A549 treated with GW870086 at 1 μM for 4 hours (cell line): ENCODE results near the gene H2BK1. TPM values are rescaled to one million over a fixed set of nuclear protein-coding genes. Genes with fewer than 3 reads are reported as not detected.

ENCODE experiments used
- total RNA-seq: library from RNA; stranded (reverse); fragments of 200-300 nt; extraction: Qiagen RNA extraction; gene quantifications from 5 replicates; pipeline ENCODE4 v1.2.3, GENCODE V29; 2022; ENCODE audit warnings: low read depth

Gene H2BK1
- total RNA-seq: not detected in 5 replicates

DNA sequence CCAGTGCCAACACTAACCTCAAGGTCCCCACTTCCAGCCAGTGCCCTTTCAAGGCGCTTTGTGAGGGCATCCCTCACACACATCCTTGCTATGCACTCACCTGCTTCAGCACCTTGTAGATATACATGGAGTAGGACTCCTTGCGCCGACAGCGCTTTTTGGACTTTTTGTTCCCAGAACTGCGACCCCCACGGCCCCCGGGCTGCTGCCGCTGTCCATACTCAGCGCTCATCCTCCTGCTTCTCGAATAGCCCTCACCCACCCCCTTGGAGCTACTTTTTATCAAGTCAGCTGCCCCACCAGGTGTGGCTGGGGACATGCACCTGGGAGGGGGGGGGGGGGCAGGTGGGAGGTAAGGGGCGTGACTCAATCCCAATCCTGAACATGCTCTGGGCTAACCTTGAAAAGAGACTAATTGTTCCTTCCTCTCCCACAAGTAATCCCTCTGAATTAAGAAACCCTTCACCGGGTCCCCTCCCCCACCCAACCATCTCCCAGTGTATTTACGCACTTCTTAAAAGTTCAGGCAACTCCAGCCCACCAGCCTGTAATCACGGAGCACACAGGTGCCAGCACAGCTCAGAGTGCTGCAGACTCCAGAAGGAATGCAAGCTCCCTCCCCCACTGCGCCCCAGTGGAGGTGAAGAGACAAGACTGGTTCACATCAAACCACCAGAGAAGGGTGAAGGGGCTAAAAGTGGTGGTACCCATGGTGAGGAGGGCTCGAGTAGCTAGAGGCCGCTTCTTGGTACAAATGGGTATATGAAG, at the start of gene H2BK1:
Gene H2BK1, minus strand, starts transcription at position 402 of the 768 bp plus-strand sequence. Its CDS starts 170 bp downstream, at position 232.

DNA sequence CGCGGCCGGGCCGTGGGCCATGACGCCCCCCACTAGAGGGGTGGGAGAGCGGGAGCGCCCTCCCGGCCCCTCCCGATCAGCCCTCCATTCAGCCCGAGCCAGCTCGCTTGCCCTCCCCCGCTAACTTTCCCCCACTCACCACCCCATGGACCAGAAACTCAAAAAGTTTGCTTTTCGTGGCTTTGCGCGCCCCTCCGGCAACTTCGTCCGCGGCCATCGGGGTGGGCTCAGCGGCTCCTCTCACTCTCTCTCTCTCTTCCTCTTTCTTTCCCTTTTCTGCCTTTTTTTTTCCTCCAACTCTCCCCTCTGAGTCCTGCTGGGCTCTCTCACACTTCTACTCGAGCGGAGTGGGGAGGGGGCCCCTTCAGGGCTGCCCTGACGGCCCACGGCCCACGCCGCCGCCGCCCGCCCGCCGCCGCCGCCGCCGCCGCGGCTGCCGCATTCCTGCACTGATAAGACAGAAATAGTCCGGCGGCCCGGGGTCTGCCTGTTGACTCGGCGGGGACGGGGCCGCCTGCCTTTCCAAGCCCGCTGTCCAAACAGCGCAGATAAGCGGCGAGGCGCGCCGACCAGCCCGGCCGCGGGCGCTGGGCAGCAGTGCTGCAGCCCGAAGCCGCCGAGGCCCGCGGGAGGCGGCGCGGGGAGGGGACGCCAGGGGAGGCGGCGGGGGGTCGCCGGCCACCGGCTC, 38.2 kb upstream of the H2BK1 start, which contains the start of gene SMARCD3:
Gene SMARCD3, minus strand, starts transcription at position 349 of the 688 bp plus-strand sequence. Its CDS starts 132 bp downstream, at position 217.

DNA sequence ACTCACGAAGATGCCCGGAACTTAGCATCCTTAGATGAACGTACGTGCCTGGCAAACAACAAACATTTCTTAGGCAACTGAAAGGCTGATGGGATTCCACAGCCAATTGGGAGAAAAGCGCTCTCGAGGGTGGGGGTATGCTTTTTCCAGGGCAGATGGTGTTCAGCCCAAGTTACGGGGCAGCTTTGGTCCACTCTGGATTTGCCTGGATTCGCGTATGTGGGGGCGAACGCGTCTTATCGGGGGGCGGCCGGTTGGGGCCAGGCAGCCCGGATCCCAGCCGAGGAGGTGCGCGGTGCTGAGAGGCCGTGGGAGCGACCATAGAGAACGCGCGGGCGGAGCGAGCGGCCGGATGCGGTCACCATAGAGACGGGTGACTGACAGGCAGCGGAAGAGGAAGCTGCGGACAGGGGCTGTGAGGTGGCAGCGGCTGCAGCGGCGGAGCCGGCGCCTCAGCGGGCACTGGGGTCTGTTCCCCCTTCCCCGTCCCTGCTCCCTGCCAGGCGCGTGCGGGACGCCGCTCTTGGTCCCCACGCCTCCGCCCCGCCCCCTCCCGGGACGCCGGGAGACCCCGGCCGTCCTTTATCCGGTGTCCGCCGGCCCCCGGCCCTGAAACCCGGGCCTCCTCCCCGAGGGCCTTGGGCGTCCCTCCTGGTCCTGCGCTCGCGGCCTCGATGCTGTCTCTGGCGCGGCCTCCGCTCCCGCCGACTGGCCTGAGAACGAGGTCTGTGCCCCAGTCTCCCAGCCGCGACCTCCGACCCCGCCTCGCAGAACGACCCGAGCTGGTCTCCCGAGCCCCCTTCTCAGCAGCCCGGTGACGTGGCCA, 22.0 kb upstream of the H2BK1 start, which contains the start of gene CHPF2:
Gene CHPF2, plus strand, starts transcription at position 393 of the 826 bp plus-strand sequence. CDS start 1,529 bp downstream, outside the sequence.

DNA sequence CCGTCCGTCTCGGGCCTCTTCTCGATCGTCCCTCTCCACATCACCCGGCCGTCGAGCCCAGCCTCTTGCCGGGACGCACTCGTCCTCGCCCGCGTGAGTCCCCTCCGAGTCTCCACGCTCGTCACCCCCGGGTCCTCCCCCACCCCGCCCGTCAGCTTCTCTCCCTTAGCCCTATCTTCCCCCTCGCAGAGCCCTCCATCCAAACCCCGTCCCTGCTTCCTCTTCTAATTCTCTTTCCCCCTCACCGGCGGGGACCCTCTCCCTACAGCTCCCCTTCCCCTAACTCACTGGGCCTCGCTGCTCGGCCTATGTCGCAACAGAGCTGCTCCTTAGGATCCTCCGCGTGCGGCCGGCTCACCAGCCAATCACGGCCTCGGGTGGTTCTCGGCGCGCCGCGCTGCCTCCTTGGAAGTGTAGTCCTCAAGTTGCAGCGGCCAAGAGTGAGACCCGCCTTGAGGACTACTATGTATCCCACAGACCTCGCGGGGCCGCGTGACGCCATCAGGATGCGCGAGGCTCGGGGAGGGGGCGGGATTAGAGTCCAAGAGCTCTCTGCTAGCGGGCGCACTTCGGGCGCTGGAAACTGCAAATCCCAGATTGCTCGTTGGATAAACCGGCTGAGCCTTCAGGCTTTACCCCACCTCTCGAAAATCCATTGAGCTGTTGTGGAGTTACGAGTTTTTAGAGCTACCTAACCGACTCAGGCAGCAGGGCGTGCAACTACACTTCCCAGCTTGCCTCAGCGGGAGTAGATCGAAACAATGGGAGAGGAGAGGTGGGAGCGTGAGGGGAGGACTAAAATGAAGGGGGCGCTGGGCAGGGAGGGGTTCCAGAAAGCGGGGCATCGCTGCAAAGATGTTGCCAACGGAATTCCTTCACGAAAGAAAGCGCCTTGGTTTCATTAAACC, 16.8 kb upstream of the H2BK1 start, which contains the start of gene ABCF2:
Gene ABCF2, minus strand, starts transcription at position 331 of the 908 bp plus-strand sequence. CDS start 747 bp downstream, outside the sequence.

DNA sequence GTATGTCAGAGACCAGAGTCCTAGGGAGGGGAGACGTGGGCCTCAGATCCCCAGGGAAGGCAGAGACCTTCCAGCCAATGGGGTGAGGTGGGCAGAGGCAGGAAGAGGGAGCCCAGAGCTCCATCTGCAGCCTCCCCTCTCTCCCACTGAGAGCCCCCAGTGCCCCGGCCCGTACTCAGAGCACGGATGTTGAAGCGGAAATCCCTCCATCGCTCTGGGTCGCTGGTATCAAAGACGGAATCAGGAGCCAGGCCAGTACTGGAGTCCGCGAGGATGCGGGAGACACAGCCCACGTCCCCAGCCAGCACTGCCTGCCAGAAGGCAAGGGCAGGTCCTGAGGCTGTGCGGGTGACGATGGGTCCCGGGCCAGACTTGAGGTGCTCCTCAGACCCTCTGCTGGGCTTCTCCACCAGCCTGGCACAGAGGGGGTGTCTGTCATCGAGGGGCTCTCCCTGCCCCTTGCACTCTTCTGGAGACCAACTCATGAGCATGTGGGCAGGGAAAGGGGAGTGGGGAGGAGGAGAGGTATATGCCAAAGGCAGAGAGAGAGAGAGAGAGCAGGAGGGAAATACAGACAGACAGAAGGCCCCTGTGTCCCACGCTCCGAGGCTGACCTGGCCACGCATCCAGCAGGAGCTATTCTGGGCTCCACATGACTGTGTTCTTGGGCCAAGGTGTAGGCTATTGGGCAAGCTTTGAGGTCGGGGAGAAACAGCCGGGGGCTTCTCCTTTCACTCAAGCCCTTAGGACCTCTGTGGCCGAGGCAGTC, 23.5 kb downstream of the H2BK1 start, which contains the start of gene ASB10:
Gene ASB10, minus strand, starts transcription at position 611 of the 769 bp plus-strand sequence. Its CDS starts 120 bp downstream, at position 491.

DNA sequence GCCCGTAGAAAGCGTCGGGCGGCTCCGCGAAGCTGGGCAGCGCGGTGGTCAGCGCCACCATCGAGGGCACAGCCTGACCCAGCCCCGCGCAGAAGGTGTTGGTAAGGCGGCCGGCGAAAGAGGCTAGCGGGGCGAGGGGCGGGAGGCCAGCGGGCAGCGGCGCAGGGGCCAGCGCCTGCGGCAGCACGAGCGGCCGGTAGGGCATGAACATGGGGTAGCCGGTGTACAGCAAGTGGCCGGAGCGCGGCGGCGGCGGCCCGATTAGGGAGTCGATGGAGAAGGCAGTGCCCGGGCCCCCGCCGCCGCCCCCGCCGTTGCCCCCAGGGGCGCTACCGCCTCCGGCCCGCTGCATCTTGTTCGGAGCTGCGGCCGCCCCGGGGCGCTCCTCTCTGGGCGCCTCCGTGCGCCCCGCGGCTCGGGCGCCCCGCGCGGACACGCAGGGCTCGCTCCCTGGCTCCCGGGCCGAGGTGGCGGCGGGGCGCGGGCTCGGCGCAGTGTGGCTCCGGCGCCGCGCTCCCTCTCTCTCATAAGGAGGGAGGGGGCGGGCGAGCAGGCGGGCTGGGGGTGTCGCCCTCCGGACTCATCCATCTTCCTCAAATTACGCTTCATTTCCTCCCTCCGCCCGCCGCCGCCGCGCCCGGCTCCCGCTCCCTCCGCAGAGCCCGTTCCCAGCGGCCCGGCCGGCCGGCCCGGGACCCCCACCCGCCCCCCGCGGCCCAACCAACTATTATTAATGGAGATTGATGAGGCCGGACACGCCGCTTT, 42.9 kb downstream of the H2BK1 start, which contains the start of gene GBX1:
Gene GBX1, minus strand, starts transcription at position 498 of the 765 bp plus-strand sequence. Its CDS starts 146 bp downstream, at position 352.

Other genes with a start within 250 kb of the H2BK1 start
- gene KCNH2, start 232.2 kb downstream of the H2BK1 start, total RNA-seq: 1.2 to 1.6 TPM (median 1.5 TPM) in 5 replicates
- 0.35 to 1.2 TPM (median 0.53 TPM) in 5 replicates for gene NOS3, start 219.5 kb downstream of the H2BK1 start, total RNA-seq
- 0.31 to 1.3 TPM (median 0.58 TPM) in 5 replicates for gene ATG9B, start 186.0 kb downstream of the H2BK1 start, total RNA-seq
- 36.6 to 51.9 TPM (median 46.2 TPM) in 5 replicates for gene ABCB8, start 182.0 kb downstream of the H2BK1 start, total RNA-seq
- 5.6 to 10.8 TPM (median 9.7 TPM) in 5 replicates for gene ASIC3, start 162.0 kb downstream of the H2BK1 start, total RNA-seq
- gene CDK5, start 152.6 kb downstream of the H2BK1 start, total RNA-seq: 32.6 to 35.3 TPM (median 35.2 TPM) in 5 replicates
- 198 to 288 TPM (median 268 TPM) in 5 replicates for gene SLC4A2, start 150.9 kb downstream of the H2BK1 start, total RNA-seq
- 53.2 to 74.2 TPM (median 74.0 TPM) in 5 replicates for gene FASTK, start 129.7 kb downstream of the H2BK1 start, total RNA-seq
- gene TMUB1, start 127.0 kb downstream of the H2BK1 start, total RNA-seq: 34.0 to 56.4 TPM (median 54.1 TPM) in 5 replicates
- 48.5 to 63.7 TPM (median 58.1 TPM) in 5 replicates for gene AGAP3, start 124.0 kb downstream of the H2BK1 start, total RNA-seq
- gene GBX1, start 42.8 kb downstream of the H2BK1 start, total RNA-seq: 0.26 TPM in 1 of 5 replicates, not detected in the others
- gene ASB10, start 23.2 kb downstream of the H2BK1 start, total RNA-seq: not detected in 5 replicates
- gene ABCF2, start 16.7 kb upstream of the H2BK1 start, total RNA-seq: 61.3 to 66.0 TPM (median 62.7 TPM) in 5 replicates
- gene CHPF2, start 22.0 kb upstream of the H2BK1 start, total RNA-seq: 38.4 to 50.0 TPM (median 45.5 TPM) in 5 replicates
- 9.0 to 11.6 TPM (median 9.7 TPM) in 5 replicates for gene SMARCD3, start 38.2 kb upstream of the H2BK1 start, total RNA-seq
- 33.5 to 39.6 TPM (median 38.7 TPM) in 5 replicates for gene NUB1, start 131.3 kb upstream of the H2BK1 start, total RNA-seq
- 0.15 to 0.24 TPM in 2 of 5 replicates, not detected in the others for gene WDR86, start 199.6 kb upstream of the H2BK1 start, total RNA-seq
- gene CRYGN, start 229.7 kb upstream of the H2BK1 start, total RNA-seq: not detected in 5 replicates